Ishikawa (cell line): Measurements from ENCODE around the gene PROS1.
"Not testable (repeated sequence)": the region's sequence is repeated elsewhere in the genome, so short reads cannot be mapped to it uniquely, and the experiment has no call there.

Experiments
- CEBPB ChIP-seq: IDR thresholded peaks from 2 replicates; pipeline ENCODE4 v1.6.1; 2012
- EGR1 ChIP-seq: IDR thresholded peaks from 2 replicates; pipeline ENCODE4 v1.6.1; 2012
- EP300 ChIP-seq: IDR thresholded peaks from 2 replicates; pipeline ENCODE4 v1.6.1; 2012; ENCODE audit warnings: borderline replicate concordance
- YY1 ChIP-seq: IDR thresholded peaks from 2 replicates; pipeline ENCODE4 v1.6.1; 2012; ENCODE audit warnings: low read depth
- TF ChIP-seq, protein P1 (sequence below): IDR thresholded peaks from 2 replicates; pipeline ENCODE4 v1.6.1; 2012; ENCODE audit warnings: low read depth, mild to moderate bottlenecking

DNA sequence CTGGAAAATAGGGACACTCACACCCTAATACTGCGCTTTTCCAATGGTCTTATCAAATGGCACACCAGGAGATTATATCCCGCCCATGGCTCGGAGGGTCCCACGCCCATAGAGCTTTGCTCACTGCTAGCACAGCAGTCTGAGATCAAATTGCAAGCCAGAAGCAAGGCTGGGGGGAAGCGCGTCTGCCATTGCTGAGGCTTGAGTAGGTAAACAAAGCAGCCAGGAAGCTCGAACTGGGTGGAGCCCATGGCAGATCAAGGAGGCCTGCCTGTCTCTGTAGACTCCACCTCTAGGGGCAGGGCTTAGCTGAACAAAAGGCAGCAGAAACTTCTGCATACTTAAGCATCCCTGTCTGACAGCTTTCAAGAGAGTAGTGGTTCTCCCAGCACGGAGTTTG lies 23.7 kb downstream of the PROS1 start:
- not testable (repeated sequence) for TF ChIP-seq EGR1, CEBPB, EP300
- TF ChIP-seq, protein P1, sequence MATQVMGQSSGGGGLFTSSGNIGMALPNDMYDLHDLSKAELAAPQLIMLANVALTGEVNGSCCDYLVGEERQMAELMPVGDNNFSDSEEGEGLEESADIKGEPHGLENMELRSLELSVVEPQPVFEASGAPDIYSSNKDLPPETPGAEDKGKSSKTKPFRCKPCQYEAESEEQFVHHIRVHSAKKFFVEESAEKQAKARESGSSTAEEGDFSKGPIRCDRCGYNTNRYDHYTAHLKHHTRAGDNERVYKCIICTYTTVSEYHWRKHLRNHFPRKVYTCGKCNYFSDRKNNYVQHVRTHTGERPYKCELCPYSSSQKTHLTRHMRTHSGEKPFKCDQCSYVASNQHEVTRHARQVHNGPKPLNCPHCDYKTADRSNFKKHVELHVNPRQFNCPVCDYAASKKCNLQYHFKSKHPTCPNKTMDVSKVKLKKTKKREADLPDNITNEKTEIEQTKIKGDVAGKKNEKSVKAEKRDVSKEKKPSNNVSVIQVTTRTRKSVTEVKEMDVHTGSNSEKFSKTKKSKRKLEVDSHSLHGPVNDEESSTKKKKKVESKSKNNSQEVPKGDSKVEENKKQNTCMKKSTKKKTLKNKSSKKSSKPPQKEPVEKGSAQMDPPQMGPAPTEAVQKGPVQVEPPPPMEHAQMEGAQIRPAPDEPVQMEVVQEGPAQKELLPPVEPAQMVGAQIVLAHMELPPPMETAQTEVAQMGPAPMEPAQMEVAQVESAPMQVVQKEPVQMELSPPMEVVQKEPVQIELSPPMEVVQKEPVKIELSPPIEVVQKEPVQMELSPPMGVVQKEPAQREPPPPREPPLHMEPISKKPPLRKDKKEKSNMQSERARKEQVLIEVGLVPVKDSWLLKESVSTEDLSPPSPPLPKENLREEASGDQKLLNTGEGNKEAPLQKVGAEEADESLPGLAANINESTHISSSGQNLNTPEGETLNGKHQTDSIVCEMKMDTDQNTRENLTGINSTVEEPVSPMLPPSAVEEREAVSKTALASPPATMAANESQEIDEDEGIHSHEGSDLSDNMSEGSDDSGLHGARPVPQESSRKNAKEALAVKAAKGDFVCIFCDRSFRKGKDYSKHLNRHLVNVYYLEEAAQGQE, result not testable (repeated sequence)
- TF ChIP-seq YY1, result peak; percentile 33; the same call in 1 of the 2 replicates
